ENCODE results near the gene KCTD12. TPM values are rescaled to one million over a fixed set of nuclear protein-coding genes. Genes with fewer than 3 reads are reported as not detected.

Gene KCTD12
- total RNA-seq, 4 donors from 2014 or later, result 11.4 to 47.0 (median 21.3) TPM

DNA sequence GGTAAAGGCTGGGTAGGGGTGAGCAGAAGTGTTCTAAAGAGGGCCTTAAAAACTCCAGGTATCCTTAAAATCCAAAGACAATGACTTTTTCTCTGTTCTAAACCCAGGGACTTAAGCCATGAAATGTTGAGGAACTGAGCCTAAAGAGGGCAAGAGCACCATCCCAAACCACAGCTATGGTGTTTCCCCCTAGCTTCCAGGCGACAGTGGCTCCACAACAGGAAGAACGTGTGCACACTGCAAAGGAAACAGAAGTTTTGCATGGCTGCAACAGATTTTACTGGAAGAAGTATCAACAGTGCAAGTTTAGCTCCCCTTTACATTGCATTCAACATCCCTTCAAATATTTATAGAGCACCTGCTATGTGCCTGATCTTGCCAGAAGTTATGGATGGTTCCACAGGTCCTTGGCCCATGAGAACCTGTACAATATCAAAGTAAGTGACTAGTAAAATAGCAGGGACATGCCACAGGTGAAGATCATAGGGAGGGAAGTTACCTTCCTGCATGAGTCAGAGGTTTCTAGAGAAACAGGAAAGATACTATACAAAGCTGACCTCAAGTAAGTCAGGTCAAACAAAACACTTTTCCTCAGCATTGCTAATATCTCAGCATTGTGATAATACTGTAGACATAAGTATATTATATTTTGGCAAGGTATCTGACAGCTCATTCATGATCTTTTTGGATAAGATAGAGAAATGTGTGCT is 8.4 kb upstream of the KCTD12 start:
- Histone ChIP-seq H3K27me3 (no peaks in the 10 kb centered on the region), H3K27ac (no peak overlapping the region), H3K9me3 (no peaks in the 10 kb centered on the region), H3K4me3 (no peak overlapping the region), H3K36me3 (no peaks in the 10 kb centered on the region), H3K4me1 (no peaks in the 10 kb centered on the region)
- no peak for DNase-seq
- TF ChIP-seq, protein P1, sequence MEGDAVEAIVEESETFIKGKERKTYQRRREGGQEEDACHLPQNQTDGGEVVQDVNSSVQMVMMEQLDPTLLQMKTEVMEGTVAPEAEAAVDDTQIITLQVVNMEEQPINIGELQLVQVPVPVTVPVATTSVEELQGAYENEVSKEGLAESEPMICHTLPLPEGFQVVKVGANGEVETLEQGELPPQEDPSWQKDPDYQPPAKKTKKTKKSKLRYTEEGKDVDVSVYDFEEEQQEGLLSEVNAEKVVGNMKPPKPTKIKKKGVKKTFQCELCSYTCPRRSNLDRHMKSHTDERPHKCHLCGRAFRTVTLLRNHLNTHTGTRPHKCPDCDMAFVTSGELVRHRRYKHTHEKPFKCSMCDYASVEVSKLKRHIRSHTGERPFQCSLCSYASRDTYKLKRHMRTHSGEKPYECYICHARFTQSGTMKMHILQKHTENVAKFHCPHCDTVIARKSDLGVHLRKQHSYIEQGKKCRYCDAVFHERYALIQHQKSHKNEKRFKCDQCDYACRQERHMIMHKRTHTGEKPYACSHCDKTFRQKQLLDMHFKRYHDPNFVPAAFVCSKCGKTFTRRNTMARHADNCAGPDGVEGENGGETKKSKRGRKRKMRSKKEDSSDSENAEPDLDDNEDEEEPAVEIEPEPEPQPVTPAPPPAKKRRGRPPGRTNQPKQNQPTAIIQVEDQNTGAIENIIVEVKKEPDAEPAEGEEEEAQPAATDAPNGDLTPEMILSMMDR (IDR thresholded peaks at IDR 0.05), result no peak
- no peak for TF ChIP-seq POLR2A (IDR thresholded peaks at IDR 0.05)

GRCh38 chr13:76892488-76892887 is 6.3 kb upstream of the KCTD12 start:
- Histone ChIP-seq H3K4me3 (no peak overlapping the region), H3K4me1 (peaks cover 0 to 3% (median 0%) of the 10 kb centered on the region in 4 donors), H3K27ac (no peak overlapping the region), H3K9me3 (no peaks in the 10 kb centered on the region), H3K27me3 (no peaks in the 10 kb centered on the region), H3K36me3 (no peaks in the 10 kb centered on the region)
- TF ChIP-seq, protein P1 (IDR thresholded peaks at IDR 0.05), result no peak
- TF ChIP-seq POLR2A (IDR thresholded peaks at IDR 0.05), result no peak
- DNase-seq, result no peak

DNA sequence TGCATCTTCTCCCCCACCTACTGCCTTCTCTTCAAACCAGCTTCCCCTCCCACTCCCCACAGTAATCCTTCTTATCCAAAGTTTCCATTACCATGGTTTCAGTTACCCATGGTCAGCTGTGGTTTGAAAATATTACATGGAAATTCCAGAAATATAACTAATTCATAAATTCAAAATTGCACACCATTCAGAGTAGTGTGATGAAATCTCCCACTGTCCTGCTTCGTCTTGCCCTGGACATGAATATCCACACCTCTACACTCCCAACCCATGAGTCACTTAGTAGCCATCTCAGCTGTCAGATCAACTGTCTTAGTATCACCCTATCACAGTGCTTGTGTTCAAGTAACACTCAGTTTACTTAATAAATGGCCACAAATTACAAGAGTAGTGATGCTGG is 3.8 kb upstream of the KCTD12 start:
- Histone ChIP-seq H3K9me3 (no peaks in the 10 kb centered on the region), H3K27me3 (no peaks in the 10 kb centered on the region)

GRCh38 chr13:76889254-76889653 is 3.0 kb upstream of the KCTD12 start:
- no peak for TF ChIP-seq POLR2A (IDR thresholded peaks at IDR 0.05)
- TF ChIP-seq, protein P1 (IDR thresholded peaks at IDR 0.05), result no peak
- peaks cover 0 to 21% (median 2%) of the 10 kb centered on the region in 4 donors for H3K4me1 ChIP-seq
- H3K27me3 ChIP-seq, result no peaks in the 10 kb centered on the region
- no peaks in the 10 kb centered on the region for H3K9me3 ChIP-seq
- H3K27ac ChIP-seq, result no peak overlapping the region
- DNase-seq, result no peak
- no peaks in the 10 kb centered on the region for H3K36me3 ChIP-seq
- no peak overlapping the region for H3K4me3 ChIP-seq

More for the DNA sequence above, 3.8 kb upstream of the KCTD12 start:
- H3K36me3 ChIP-seq, result no peaks in the 10 kb centered on the region
- DNase-seq, result no peak
- H3K4me3 ChIP-seq, result no peak overlapping the region
- TF ChIP-seq POLR2A (IDR thresholded peaks at IDR 0.05), result no peak
- TF ChIP-seq, protein P1 (IDR thresholded peaks at IDR 0.05), result no peak
- H3K4me1 ChIP-seq, result peaks cover 0 to 21% (median 2%) of the 10 kb centered on the region in 4 donors
- no peak overlapping the region for H3K27ac ChIP-seq

DNA sequence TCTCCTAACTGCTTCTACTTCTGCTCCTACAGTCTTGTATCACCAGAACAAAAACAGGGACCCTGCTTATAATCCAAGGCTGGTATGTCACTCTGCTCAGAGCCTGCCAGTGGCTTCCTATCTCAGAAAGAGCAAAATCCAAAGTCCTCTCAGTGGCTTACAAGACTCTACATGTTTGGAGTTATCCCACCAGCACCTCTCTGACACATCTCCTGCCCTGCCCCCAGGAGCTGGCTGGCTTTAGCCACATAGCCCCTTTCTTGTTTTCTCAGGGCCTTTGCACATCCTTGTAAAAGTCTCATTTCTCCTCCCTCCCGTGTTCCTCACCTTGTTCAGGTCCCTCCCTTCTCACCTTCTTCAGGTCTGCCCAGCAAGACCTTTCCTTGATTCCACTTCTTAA is 2.2 kb upstream of the KCTD12 start:
- H3K27ac ChIP-seq, result no peak overlapping the region
- H3K4me3 ChIP-seq, result no peak overlapping the region
- H3K9me3 ChIP-seq, result no peaks in the 10 kb centered on the region
- H3K36me3 ChIP-seq, result no peaks in the 10 kb centered on the region
- TF ChIP-seq, protein P1 (IDR thresholded peaks at IDR 0.05), result no peak
- TF ChIP-seq POLR2A (IDR thresholded peaks at IDR 0.05), result no peak
- DNase-seq, result no peak
- H3K4me1 ChIP-seq, result peaks cover 0 to 21% (median 2%) of the 10 kb centered on the region in 4 donors
- H3K27me3 ChIP-seq, result no peaks in the 10 kb centered on the region

Data from Peyer's patch (tissue), 4 donors.